Adrenal gland (tissue), 5 donors: ENCODE results near the gene ERC2.

Source experiments
- CTCF ChIP-seq, 6 experiments: fragments of 450-650 bp in 4 of 6; fragments of 200-600 bp in 2 of 6; sonication (generic) in 1 of 6; IDR thresholded peaks; 1 replicate in 5 of 6; 2 replicates in 1 of 6; pipeline versions ENCODE4 v1.5.1 to v1.8.0; 2016 to 2021; ENCODE audit warnings: antibody characterized with exemption in 6 of 6, mild to moderate bottlenecking in 2 of 6, moderate library complexity in 1 of 6
- POLR2A ChIP-seq, 2 donors: fragments of 450-650 bp; IDR thresholded peaks; one replicate each; pipeline ENCODE4 v1.6.1; 2017; ENCODE audit warnings: antibody characterized with exemption in 2 of 2, mild to moderate bottlenecking in 2 of 2, moderate library complexity in 1 of 2
- donor health status: DM: no; HTN: no; CAD: no.

GRCh38 chr3:56347219-56347871 lies 120.9 kb downstream of the ERC2 start:
- TF ChIP-seq CTCF (IDR thresholded peaks at IDR 0.05) (peak in 2 of 6 experiments; percentile 19 to 24), POLR2A (IDR thresholded peaks at IDR 0.05) (no peak)
